Endothelial cell (in vitro differentiated cells): ENCODE data around the gene CSF2RB. TPM values are rescaled to one million over a fixed set of nuclear protein-coding genes. Genes with fewer than 3 reads are reported as not detected.

Source experiments
- DNase-seq: peaks from one replicate; pipeline ENCODE4 v3.0.0; 2021; ENCODE audit warnings: low spot score
- H3K27ac Mint-ChIP-seq: one replicate; pipeline ENCODE4 v1.8.0; 2021; ENCODE audit warnings: mixed read lengths, inconsistent platforms; ENCODE audit not compliant: unreplicated experiment
- H3K27me3 Mint-ChIP-seq: one replicate; pipeline ENCODE4 v1.8.0; 2021; ENCODE audit warnings: mild to moderate bottlenecking, moderate library complexity, mixed read lengths, inconsistent platforms; ENCODE audit not compliant: unreplicated experiment
- H3K36me3 Mint-ChIP-seq: one replicate; pipeline ENCODE4 v1.8.0; 2021; ENCODE audit warnings: mild to moderate bottlenecking, low read depth, mixed read lengths, inconsistent platforms; ENCODE audit not compliant: unreplicated experiment
- H3K4me1 Mint-ChIP-seq: one replicate; pipeline ENCODE4 v1.8.0; 2021; ENCODE audit warnings: mild to moderate bottlenecking, mixed read lengths, inconsistent platforms; ENCODE audit not compliant: unreplicated experiment
- H3K4me3 Mint-ChIP-seq: one replicate; pipeline ENCODE4 v1.8.0; 2021; ENCODE audit warnings: mild to moderate bottlenecking, mixed read lengths, inconsistent platforms; ENCODE audit not compliant: unreplicated experiment
- H3K9me3 Mint-ChIP-seq: one replicate; pipeline ENCODE4 v1.8.0; 2021; ENCODE audit warnings: mixed read lengths, inconsistent platforms; ENCODE audit not compliant: unreplicated experiment
- CTCF ChIP-seq: fragments of 200-600 bp; sonication (generic); IDR thresholded peaks from one replicate; pipeline ENCODE4 v1.5.0; 2021; ENCODE audit warnings: antibody characterized with exemption; ENCODE audit not compliant: unreplicated experiment
- total RNA-seq: library from RNA; stranded (reverse); fragmentation: NEBNext Ultra II Directional; extraction: Animal tissue kit (Norgen Biotek cat#: 25700); gene quantifications from one replicate; pipeline ENCODE4 v1.2.1, GENCODE V29; 2021; ENCODE audit not compliant: unreplicated experiment

Gene CSF2RB
- total RNA-seq, 1 donor from 2014 or later = 12.0 TPM

DNA sequence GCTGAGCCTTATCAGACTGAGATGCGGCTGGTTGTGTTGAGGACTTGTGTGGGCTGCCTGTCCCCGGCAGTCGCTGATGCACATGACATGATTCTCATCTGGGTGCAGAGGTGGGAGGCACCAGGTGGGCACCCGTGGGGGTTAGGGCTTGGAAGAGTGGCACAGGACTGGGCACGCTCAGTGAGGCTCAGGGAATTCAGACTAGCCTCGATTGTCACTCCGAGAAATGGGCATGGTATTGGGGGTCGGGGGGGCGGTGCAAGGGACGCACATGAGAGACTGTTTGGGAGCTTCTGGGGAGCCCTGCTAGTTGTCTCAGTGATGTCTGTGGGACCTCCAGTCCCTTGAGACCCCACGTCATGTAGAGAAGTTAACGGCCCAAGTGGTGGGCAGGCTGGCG, 25.5 kb downstream of the CSF2RB start:
- H3K27me3 Mint-ChIP-seq = peaks cover 3% of the 10 kb centered on the region
- no peak for TF ChIP-seq CTCF

DNA sequence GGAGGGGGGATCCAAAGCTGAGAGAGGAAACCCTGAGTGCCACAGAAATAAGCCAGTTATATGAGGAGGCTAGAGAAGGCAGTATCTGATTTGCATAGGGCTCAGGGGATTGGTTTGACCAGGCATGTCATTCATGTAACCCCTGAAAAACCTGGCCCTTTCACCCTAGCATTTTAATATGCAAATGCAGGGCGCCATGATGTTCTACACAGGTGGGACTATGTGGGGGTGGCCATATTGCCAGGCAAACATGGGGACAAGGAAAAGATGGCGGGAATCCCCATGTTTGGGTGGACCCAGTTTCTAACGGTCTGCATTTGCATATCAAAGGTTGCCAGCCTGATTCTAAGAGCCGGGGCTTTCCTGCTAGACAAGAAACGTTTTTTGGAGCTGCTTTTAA, 27.2 kb downstream of the CSF2RB start:
- H3K9me3 Mint-ChIP-seq = no peaks in the 10 kb centered on the region
- no peaks in the 10 kb centered on the region for H3K27me3 Mint-ChIP-seq
- no peaks in the 10 kb centered on the region for H3K4me1 Mint-ChIP-seq
- TF ChIP-seq CTCF = no peak
- H3K4me3 Mint-ChIP-seq = no peak overlapping the region
- H3K36me3 Mint-ChIP-seq = no peaks in the 10 kb centered on the region
- H3K27ac Mint-ChIP-seq = no peak overlapping the region
- DNase-seq = no peak

More for the DNA sequence above, 25.5 kb downstream of the CSF2RB start:
- Mint-ChIP-seq H3K4me3 (no peak overlapping the region), H3K9me3 (no peaks in the 10 kb centered on the region), H3K4me1 (no peaks in the 10 kb centered on the region), H3K27ac (no peak overlapping the region), H3K36me3 (peaks cover 4% of the 10 kb centered on the region)
- no peak for DNase-seq

DNA sequence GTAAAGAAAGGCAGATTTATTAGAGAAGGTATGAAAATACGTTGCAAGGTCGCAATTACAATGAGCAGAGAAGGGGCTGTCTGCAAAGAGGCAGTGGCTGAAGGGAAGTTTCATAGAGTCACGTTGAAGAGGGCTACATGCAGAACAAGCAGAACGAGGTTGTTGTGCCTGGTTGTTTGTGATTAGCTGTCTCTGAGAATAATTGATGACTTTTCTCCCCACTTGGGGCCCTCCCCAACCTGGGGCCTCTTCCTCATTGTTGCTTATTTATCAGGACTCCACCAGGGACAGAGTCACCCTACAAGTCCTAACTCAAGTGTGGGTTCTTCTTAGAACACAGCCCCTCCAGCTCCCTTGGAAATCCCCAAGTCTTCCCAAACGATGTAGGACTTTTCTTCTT, 29.1 kb downstream of the CSF2RB start:
- Mint-ChIP-seq H3K27ac (no peak overlapping the region), H3K27me3 (peaks cover 2% of the 10 kb centered on the region), H3K4me3 (no peak overlapping the region), H3K4me1 (no peaks in the 10 kb centered on the region), H3K36me3 (no peaks in the 10 kb centered on the region), H3K9me3 (no peaks in the 10 kb centered on the region)
- DNase-seq = no peak
- TF ChIP-seq CTCF = no peak

- H3K27me3 Mint-ChIP-seq = peaks cover 2% of the 10 kb centered on the region
- no peaks in the 10 kb centered on the region for H3K36me3 Mint-ChIP-seq
- no peaks in the 10 kb centered on the region for H3K9me3 Mint-ChIP-seq
- H3K4me3 Mint-ChIP-seq = no peak overlapping the region
- no peak for TF ChIP-seq CTCF
- DNase-seq = no peak
- no peaks in the 10 kb centered on the region for H3K4me1 Mint-ChIP-seq
- no peak overlapping the region for H3K27ac Mint-ChIP-seq
These were observed 33.2 kb downstream of the CSF2RB start for GRCh38 chr22:36946421-36947158.
